ENCODE results near the gene TLE5.
"Not testable (repeated sequence)": the region's sequence is repeated elsewhere in the genome, so short reads cannot be mapped to it uniquely, and the experiment has no call there.

Gene TLE5

DNA sequence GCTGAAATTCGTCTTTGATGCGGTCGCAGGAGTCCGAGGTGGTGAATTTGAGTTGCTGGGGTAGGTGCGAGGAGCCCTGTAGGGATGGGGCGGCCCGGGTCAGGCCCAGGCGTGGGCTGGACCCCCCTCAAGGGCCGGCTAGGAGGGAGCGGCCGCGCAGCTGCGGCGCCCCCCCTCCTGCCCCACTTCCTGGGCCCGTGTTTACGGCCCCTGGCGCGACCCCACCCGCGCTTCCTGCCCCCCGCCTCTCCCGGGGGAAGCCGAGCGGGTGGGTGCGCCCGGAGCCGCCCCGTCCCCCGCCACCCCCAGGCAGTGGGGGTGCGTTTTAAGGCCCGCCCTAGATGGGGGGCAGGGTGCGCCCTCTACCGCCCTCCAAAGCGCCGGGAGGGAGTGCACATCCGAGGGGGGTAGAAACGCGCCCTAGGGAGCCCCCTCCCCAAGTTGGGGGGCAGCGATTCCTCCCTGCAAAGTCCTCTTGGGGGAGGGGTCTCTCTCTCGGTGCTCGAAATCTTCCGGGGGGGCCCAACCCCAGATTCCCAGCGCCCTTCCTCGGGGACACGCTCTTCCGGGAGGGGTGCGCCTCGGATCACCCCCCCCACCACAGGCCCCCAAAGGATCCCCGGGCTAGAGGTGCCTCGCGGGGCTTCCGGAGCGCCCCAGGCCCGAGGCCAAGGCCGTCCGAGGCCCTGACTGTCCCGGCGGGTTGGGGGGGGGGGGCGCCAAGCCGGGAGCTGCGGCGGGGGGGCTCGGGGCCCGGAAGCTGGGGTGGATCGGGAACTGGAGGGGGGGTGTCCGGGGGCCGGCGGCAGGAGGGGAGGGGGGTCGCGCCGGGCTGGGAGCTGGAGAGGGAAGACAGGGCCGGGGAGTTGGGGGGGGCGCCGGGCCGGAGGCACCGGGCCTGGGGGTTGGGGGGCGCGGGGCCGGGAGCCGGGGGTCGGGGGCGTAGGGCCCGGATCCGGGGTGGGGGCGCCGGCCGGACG lies 823 bp downstream of the TLE5 start:
- peak; percentile 81 for DNase-seq (ENCODE audit: low spot score)

DNA sequence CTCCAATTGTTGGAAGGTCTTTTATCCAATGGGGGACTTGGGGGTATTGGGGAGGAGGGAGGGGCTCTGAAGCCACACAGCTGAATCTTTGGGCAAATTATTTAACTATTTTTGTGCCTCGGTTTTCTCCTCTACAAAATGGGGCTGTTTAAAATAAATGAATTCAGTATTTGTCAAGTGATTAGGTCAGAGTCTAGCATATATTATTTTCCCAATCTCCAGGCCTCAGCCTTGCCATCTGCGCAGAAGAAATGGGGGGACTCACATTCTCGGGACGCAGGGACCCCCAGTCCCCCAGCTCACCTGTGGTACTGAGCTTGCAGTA lies 1.5 kb downstream of the TLE5 start:
- DNase-seq (ENCODE audit: low spot score): no peak

DNA sequence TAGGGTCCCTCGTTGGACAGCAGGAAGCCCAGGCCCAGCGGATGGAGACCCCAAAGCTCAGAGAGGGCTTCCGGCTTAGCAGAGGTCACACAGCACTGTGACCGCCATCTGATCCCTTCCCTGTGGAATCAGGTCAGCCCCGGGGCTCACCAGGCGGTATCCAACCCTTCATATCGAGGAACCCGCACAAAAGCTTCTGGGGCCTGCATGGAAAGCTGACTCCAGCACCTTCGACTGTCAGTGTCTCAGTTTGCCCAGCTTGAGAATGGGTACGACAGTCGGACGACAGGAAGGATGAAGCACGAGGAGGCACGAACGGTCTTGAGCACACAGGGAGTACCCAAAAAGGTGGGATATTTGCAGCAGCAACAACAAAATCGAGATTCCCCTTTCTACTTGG lies 2.6 kb downstream of the TLE5 start:
- DNase-seq (ENCODE audit: low spot score): no peak

DNA sequence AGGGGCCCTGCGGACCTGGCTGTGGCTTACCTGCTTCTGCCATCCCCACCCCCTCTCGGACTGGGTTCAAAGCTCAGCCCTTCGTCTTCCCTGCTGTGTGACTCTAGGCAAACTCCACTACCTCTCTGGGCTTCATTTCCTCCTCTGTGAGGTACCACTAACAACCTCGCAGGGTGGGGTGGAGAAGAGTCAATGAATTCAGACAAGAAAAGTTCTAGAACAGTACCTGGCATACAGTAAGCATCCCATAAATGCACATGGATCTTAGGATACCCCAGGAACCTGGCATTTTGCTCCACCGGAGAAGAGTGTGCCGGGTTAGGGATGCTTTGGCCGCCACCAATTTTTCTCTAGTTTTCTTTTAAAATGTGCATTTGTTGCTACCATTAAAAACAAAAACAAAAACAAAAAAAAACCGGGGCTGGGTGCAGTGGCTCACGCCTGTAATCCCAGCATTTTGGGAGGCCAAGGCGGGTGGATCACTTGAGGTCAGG lies 3.4 kb downstream of the TLE5 start:
- no peak for DNase-seq (ENCODE audit: low spot score)

DNA sequence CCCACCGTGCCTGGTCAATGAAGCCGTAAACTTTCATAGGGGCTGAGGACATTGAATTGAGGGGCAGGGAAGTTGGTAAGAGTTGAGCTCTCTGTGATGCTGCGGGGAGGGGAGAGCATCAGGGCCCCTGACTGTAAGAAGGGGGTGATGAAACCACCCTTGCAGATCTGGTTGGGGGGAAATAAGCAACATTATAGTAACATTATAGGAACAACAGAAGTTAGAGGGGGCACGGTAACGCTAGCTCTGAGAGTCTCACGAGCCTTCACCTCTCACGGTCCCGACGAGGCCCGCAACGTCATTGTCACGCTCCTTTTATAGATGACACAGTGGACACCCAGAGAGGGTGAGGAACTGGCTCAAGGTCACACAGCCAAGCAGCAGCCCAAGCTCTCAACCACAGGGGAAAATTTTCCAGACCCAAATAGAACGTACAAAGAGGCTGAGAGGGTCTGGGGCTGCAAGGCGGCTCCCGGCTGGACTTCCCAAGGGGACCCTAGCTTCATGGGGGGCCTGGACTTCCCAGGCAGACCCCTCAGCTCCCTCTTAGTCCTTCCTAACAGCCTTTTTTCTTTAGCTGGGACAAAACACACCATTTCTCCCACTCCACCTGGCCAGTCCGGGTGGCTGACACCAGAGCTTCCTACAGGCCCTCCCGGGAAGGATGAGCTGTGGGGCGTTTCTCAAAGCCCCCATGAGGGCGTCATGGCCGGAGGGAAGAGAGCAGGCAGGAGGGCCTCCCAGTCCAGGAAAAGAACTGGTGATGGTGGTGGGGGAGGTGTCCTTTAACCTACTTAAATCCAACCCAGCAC lies 4.1 kb downstream of the TLE5 start:
- no peak for DNase-seq (ENCODE audit: low spot score)

DNA sequence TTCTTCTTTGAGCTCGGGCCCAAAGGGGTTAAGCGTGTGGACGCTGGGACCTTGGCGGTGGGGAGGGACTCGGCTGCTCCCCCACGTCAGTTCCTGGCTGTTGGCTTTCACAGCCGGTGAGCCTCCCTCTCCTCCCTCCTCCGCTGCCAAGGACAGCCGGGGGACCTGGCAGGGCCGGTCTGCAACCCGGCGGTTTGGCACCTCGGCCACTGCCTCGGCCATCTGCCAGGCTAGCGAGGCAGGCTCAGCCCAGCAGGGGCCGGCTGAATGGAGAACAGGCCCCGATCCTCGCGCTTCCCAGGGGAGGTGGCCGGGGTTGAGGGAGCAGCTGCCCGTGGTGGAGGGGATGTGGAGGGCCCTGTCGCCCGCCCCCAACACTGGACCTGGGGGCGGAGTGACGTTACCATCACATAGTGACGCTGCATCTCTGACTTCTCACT lies 5.0 kb downstream of the TLE5 start:
- DNase-seq (ENCODE audit: low spot score): no peak

DNA sequence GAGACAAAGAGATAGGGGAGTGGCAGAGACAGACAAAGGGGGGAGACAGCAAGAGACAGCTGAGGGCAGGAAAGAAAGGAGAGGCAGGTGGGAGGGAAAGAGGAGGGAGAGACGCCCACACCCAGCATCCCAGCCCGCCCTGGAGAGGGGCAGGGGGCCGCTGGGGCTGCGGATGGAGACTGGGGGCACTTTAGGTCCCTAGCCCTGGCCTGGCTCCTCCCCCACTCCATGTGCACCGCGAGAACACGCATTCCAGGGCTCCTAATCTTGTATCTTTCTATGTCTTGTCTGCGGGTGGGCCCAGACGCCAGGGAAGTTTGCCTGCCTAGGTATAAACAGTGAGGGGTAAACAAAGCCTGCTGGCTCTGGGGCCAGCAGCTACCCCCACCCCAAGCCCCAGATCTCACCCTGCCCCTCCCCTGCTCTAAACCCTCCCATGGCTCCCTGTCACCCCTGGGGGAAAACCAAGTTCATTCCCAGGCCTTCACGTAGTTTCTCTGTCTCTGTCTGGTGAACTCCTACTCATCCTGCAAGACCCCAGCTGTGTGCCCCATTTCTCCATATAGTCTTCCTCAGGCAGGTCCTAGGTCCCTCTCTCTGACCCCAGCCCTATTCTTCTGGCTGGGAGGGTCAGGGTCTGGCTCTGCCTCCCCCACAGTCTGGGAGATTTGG lies 5.7 kb downstream of the TLE5 start:
- DNase-seq (ENCODE audit: low spot score): no peak

DNA sequence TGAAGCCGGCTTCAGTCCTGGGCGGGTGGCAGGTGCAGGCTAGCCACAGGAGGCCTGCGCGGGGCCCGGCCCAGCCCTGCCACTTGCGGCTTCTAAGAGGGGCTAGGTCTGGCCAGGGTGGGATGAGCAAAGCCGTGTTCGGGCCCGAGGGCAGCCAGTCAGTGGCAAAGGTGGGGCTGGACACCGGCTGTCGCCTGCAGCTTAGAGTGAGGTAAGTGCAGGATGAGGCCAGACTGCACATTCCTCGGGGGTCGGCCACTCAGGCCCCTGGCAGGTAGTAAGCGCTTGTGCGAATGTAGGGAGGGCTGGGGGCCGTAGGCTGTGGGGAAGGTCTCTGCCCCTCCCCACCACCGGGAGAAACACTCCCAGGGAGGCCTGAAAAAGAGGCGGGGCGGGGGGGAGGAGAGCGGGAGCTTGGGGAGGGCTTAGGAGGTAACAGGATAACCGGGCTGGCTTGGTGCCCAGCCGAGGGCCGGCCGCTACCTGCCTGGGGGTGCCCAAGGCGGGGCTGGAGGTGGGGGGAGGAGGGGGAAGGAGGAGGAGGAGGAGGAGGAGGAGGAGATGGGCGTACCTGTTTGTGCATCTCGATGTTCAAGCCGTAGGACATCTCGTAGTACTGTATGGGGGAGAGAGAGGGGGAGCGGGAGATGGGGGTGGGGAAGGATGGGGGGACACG lies 6.4 kb downstream of the TLE5 start:
- no peak for DNase-seq (ENCODE audit: low spot score)

DNA sequence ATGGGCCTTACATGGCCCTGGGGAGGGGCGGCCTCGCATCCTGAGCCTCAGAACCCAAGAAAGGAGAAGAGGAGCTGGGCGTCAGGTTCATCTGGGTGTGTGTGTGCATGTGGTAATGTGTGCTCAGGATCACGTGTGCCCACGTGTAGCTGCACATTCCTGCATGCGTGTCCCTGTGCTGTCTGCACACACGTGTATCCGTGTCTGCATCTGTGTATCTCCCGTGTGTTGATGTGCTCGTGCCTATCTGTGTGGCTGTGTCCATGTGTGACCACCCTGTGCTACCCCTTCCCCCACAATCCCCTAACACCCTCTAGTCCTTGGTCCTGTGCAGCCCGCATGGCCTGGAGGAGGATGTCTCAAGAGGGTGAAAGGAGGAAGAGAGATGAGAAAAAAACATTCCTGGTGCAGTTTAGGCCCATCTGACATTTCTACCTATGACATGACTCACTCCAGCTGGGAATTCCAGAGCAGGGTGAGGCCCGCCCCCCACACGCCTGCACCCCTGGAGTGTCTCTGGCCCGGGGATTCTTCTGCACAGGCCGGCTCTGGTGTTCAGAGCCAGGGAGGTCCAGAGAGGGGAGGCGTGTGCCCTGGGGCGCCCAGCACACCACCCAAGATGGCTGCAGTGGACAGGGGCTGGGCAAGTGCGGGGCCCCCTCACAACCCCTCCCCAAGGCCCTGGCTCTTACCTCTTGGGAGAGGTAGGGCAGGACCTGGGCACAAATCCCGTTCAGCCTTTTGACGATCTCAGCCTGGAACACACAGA lies 7.1 kb downstream of the TLE5 start:
- no peak for DNase-seq (ENCODE audit: low spot score)

DNA sequence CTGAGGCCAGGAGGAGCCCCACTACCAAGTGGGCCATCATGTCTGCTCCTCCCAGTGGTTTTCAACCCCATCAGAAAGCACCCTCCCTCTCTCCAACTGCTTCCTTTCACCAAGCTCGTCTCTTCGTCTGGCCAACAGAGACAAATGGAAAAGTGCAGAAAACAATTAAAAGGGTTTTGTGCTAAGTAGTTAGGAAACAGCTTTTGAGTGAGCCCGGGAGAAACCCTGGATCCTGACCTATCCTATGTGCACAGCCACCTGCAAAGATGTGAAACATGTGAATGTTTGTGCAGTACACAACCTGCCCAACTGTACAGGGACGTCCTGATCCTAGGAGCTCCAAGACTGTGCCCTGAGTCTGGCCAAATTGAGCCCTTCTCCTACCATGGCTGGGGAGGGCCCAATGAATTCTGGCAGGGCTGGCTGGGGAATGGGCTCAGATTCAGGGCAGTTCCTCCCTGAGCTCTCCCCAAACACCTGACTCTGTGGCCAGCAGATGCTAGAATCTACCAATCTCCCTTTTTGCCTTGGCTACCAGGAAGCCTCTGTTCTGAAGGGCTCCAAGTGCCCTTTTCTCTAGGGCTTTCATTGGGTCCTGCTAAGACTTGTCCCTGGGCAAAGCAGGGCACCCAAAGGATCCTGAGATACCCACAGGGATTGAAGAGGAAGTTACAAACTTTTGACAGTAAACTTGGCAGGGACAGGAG lies 7.9 kb downstream of the TLE5 start:
- DNase-seq (ENCODE audit: low spot score): no peak

DNA sequence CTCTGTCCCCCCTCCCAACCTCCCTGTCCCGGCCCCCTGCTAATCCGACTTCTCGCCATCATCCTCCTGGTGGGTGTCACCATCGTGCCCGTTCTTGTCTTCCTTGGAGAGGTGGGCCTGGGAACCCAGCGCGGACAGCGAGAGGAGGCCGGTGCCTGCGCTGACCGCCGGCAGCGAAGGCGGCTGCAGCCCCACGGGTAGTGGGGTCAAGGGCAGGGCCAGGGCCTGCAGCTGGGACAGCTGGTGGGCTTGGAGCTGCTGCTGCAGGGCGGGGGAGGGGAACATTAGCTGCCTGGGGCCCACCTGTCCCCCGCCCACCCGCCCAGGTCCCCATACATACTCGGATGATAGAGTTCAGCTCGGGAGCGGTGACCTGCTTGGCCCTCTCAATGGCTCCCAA lies 8.5 kb downstream of the TLE5 start:
- DNase-seq (ENCODE audit: low spot score): no peak

DNA sequence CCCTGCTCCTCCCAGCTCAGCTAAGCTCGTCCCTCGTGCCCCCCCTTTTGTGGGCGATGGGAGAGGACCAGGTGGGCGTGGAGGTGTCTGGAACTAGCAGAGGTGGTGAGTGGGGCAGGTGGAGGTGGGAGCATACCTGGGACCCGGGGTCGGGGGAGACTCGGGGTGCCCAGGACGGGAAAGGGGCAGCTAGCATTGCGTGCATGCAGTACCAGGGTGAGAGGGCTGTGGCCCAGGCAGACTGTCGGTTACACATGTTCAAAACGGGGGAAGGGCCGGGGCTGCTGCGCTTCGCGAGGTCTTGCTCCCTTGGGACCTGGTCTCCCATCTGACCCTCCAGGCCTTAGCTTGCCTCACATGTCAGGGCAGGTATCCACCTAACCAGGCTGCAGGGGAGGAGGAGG lies 9.1 kb downstream of the TLE5 start:
- DNase-seq (ENCODE audit: low spot score): no peak

DNA sequence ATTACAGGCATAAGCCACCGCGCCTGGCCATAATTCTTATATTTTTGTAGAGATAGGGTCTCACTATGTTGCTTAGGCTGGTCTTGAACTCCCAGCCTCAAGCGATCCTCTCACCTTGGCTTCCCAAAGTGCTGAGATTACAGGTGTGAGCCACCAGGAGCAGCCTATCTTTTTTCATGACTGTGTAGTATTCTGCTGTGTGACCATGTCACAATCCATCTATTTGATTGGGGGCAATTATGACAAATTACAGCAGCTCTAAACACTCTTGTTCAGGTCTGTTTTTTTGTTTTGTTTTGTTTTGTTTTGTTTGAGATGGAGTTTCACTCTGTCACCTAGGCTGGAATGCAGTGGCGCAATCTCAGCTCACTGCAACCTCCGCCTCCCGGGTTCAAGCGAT lies 12.3 kb downstream of the TLE5 start:
- DNase-seq (ENCODE audit: low spot score): not testable (repeated sequence)

DNA sequence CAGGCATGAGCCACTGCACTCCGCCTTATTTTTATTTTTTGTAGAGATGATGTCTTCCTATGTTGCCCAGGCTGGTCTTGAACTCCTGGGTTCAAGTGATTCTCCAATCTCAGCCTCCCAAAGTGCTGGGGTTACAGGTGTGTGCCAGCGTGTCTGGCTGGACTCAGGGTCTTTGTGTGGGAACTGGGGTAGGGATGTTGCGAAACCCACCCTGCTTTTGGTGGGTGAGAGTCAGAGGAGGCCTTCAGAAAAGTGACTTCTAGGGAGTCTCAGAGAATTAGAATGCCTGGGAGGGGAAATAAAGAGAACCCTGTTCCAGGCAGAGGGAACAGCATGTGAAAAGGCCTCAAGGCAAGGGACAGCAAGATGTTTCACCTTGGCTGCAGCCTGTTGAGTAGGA lies 13.2 kb downstream of the TLE5 start:
- no peak for DNase-seq (ENCODE audit: low spot score)

DNA sequence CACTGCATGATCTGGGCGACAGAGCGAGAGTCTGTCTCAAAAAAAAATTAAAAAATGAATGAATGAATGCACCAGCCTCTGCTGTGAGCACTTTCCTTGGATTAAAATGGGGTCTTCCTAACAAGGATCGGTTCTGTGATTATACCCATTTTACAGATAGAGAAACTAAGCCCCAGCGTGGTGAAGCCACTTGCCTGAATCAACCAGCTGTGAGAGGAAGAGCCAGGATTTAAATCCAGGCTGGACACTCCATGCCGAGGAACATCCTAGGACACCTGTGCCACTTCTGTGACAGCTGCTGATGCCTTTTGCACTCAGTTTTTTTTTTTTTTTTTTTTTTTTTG lies 14.1 kb downstream of the TLE5 start:
- DNase-seq (ENCODE audit: low spot score): no peak

DNA sequence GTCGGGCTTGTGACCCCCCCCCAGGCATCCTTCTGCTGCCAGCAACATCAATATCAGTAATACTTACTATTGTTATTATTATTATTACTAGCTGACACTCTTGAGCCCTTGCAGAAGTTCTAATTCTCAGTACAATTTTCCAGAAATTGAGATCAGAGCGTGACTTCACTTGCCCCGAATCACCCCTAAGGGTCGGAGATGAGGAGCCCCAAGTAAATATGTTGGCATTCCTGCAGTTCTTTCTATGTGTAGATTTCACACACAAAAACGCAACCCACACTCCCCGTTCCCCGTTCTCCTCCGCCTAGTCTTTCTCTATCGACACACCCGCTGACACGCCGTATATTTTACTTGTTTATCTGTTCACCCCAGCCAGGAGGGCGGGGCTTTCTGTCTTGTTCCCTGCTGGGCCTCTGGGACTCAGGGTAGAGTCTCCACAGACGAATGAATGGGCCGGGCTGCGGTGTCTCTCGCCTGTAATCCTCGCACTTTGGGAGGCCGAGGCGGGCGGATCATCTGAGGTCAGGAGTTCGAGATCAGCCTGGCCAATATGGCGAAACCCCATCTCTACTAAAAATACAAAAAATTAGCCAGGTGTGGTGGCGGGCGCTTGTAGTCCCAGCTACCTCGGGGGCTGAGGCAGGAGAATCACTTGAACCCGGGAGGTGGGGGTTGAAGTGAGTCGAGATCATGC lies 14.7 kb downstream of the TLE5 start:
- peak; percentile 74 for DNase-seq (ENCODE audit: low spot score)

DNA sequence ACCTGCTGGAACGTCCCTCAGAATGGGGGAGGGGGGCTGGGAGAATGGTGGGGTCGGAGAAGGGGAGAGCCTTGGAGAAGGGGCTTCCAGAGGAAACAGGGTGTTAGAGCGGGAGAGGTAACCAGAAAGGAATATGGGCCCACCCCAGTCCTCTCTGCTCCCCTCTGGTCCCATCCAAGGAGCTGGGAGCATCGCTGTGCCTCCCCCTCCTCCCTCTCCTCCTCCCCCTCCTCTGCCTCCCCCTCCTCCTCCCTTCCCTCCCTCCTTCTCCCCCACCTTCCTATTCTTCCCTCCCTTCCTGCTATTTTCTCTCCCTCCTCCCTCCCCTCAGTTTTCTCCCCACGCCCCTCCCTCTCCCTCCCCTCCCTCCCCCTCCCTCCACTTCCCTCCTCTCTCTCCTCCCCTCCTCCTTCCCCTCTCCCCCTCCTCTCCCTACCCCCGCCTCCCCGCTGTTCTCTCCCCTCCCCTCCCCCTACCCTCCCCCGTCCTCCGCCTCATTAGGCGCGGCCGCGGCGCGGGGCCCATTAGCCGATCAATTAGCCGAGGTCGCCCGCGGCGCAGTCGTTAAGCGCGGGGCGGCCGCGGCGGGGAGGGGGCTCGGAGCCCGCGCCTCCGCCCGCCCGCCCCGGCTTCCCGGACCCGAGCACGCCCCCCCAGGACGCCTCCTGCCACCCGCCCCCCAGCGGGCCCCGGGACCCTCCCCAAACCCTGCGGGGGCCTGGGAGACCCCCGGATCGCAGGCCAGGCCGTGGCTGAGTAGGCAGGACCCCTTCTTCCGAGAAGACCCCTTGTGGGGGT lies 15.4 kb downstream of the TLE5 start:
- no peak for DNase-seq (ENCODE audit: low spot score)

DNA sequence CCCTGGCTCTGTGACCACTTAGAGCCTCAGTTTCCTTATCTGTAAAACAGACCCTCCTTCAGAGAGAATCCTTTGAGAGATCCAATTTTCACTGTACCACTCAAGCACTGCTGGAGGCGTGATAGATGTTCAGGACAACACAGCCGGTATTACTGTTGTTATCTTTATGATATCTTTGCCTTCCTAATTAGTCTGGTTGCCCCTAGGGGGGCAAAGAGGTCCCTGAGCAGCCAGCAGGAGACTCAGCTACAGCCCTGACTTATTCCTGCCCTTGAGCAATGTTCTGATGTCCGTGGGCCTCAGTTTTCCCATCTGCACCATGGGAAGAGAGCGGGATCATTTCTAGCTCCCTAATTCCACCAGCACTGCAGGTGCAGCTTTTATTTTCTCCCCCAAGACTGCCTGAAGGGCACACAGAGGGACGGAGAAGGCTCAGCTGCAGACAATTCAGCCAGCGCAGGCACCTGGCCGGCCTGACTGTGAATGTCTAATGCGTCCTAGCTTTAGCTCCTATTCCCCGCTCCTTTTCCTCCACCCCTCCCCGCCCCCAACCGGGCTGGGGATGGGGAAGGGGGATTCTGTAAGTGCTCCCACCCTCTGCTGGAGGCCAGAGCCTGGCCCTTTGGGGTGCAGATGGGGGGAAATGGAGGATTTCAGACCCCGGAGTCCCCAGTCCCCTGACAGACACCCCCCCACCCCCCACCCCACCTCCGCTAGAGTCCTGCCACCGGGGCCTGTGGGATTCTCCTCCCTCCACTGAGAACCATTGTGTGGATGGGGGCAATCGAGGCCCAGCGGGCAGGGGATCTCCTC lies 16.2 kb downstream of the TLE5 start:
- no peak for DNase-seq (ENCODE audit: low spot score)
